Ovary (tissue), 3 donors: ENCODE measurements around the gene TBL1X.

Experiments used
- CTCF ChIP-seq, 3 donors: fragments of 450-650 bp in 2 of 3; fragments of 200-600 bp in 1 of 3; IDR thresholded peaks; one replicate each; pipeline versions ENCODE4 v1.5.1 to v1.8.0; 2016 to 2022; ENCODE audit warnings: antibody characterized with exemption in 3 of 3, mild to moderate bottlenecking in 1 of 3
- POLR2A ChIP-seq: fragments of 450-650 bp; IDR thresholded peaks from one replicate; pipeline ENCODE4 v1.6.1; 2017; ENCODE audit warnings: antibody characterized with exemption, mild to moderate bottlenecking, moderate library complexity
- donor health status: DM: no; HTN: no; CAD: no.

DNA sequence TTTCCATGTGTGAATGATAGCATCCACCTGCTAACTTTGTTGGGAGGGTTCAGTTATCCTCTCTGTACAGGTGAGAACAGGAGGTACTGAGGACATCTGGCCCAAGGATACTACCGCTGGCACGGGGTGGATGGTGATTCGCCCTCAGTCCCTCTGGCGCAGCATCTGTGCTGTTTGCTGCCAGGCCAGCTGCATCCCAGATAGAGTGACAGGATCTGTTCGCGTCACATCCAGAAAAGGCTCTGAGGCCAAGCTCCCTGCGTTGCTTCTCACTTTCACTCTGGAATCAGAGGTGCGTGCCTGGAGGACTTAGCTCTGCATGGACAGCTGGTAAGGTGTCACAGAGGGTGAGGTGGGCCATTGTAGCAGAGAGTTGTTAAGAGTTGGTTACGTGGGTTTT, 95.4 kb downstream of the TBL1X start:
- TF ChIP-seq POLR2A (no peak), CTCF (IDR thresholded peaks at IDR 0.05) (no peak)
